GM12872 (cell line): ENCODE measurements around the gene SGK1.

ENCODE experiments used
- TF ChIP-seq, protein P1 (sequence below): IDR thresholded peaks from 3 replicates; pipeline ENCODE4 v1.5.1; 2011; ENCODE audit warnings: low read depth, mild to moderate bottlenecking, low read length, moderate library complexity; ENCODE audit not compliant: insufficient read depth

The SGK1 gene

DNA sequence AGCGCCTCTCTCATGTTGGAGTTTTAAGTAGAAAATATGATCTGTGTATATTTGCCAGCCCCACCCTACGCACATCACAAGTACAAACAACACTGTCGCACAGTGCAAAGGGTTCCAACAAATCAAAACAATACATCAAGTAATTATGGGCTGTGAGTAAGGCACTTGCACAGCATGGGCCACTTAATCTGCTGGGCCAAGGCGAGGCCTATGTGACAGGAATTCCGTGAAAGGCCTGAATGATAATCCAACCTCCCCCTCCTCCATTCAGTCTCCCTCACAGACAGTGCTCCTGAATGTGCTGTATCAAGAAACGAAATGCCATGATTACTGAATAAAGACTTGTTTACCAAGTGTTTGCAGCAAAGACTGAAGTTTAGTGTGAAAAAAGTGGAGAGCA, 135.4 kb downstream of the SGK1 start:
- TF ChIP-seq, protein P1, sequence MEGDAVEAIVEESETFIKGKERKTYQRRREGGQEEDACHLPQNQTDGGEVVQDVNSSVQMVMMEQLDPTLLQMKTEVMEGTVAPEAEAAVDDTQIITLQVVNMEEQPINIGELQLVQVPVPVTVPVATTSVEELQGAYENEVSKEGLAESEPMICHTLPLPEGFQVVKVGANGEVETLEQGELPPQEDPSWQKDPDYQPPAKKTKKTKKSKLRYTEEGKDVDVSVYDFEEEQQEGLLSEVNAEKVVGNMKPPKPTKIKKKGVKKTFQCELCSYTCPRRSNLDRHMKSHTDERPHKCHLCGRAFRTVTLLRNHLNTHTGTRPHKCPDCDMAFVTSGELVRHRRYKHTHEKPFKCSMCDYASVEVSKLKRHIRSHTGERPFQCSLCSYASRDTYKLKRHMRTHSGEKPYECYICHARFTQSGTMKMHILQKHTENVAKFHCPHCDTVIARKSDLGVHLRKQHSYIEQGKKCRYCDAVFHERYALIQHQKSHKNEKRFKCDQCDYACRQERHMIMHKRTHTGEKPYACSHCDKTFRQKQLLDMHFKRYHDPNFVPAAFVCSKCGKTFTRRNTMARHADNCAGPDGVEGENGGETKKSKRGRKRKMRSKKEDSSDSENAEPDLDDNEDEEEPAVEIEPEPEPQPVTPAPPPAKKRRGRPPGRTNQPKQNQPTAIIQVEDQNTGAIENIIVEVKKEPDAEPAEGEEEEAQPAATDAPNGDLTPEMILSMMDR: no peak

DNA sequence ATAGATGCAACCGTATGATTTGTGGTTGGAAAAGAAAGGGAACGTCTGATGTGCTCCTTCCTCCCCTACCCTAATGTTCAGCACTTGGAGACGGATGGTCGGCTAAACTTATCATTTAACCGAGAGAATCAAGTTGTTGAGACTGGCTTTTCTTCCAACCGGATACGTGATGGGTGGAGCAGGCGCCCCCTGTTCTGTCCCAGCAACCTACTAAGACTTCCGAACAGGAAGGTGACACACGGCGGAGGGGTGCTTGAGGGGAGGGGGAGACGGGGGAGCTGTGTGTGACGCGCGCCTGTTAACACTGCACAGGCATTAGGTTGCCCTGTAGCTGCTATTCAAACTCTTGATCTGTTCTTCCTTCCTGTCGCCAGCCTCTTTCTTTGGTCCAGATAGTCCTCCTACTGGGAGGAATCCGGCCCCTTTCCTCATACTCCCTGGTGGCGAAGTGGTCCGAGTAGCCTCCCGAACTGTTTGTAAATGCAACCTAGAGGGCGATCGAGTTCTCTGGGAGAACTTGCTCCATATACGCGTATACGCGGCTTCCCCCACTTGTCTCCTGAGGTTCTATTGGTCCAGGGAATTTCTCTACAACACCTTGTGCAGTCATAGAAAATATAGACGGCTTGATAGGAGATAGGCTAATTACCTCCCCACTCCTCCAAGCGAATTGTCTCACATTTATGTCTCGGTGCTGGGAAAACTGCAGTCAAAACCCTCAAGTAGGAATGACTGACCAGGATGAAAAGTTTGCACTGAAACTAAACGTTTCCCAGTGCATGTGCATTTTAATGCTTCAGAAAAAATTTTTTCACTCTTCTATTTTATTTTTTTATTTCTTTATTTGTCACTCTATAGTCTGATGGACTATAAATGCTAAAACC, 139.5 kb downstream of the SGK1 start:
- TF ChIP-seq, protein P1: peak; percentile 74

DNA sequence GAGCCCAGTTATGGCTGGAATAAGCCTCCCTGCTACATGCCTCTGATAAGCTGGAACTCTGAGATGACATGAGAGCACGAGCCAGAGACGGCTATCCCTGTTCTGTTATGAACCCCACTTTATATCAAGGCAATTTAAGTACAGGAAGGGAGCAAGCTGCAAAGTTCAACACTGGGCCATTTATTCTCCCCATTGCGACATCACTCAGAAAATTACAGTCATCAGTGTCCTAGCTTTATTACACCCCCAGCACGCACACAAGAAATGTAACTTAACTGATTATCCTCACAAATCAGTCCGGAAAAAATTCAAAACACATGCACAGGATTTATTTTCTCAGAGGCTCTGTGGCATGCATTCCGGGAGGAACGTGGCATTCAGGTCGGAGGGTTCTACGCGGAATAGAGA, 140.2 kb downstream of the SGK1 start:
- TF ChIP-seq, protein P1: no peak

DNA sequence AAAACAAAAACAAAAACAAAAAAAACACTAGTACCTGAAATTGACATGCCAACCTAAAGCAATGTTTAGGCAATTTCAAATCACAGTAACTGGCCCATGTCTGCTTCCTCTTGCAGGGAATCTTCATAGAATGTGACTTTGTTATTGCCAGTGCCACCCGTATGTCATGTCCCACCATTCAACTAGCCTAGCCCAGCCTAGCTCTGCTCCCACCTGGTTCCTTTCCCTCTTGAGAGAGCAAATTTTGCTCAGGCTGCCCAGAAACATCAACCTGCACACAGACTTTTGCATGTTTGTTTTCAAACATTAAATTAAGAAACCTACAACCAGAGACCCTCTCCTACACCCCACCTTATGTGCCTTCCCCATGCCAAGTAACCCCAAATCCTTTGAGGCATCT, 140.7 kb downstream of the SGK1 start:
- TF ChIP-seq, protein P1: no peak

DNA sequence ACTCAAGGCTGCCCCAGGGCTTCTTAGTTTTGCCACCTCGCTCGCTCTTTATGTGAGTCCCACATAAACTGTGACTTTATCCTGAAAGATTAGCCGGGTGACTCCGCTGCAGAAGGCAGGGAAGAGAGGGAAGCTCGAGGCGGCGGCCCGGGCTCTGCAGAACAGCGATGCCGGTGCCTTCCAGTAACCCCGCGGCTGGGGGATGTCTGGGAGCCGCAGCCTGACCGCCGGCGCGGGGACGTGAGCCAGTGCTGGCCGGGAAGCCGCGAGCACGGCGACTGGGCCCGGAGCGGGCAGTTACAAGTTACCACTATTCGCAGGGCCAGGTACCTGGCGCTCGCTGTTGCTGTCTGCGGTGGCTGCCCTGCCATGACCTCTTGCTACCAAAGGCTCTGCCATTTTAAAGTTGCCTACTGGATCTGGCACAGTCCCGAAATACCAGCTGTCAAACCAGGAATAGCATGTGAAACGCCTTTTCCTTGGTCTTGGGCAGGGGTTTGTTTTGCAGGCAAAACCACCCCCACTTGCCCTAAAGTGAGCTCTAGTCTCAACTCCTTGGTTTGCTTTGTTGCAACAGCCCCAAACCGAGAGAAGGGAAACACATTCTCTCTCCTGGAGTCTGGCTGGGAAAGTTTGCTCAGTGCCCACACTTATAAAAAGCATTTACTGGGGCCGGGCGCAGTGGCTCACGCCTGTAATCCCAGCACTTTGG, 141.5 kb downstream of the SGK1 start:
- TF ChIP-seq, protein P1: no peak

DNA sequence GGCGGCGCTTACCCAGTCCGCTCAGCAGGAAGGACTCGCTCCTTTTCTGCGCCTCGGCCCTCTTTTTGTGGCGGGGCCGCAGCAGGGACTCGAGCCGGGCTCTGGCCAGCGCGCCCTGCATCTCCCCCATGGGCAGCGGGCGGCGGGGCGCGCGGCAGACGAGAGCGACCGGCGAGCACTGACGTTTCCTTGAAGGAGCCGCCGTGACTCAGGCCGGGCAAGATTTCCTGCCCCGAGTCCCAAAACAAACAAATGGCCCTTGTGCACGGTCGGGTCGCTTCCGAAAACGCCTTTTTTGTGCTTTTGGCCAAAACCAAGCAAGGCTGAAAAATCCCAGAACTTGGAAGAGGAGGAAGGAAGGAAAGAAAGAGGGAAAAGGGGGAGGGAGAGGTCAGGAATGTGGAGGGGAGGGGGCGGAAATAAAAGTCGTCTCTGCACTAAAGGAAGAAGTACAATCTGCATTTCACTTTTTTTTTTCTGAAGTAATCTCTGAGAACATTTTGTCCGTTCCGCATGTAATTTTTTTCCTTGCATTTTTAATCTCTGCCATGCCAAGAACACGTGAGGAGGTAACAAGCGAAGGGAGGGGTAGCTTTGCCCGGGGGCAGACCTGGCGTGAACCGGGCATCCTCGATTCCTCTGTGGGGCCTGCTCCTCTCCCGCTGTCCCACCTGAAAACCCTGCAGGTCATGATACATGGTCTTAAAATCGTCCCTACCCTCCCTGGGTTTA, 142.2 kb downstream of the SGK1 start:
- TF ChIP-seq, protein P1: no peak
